A673 (cell line): ENCODE measurements around the gene CEP83.

Source experiments
- CTCF ChIP-seq: fragments of 300-800, 200-600 bp; sonication (generic); conservative IDR thresholded peaks from 2 replicates; pipeline ENCODE4 v1.5.1; 2017; ENCODE audit warnings: low read depth, mild to moderate bottlenecking, antibody characterized with exemption, low read length, moderate library complexity, mixed read lengths
- EZH2 ChIP-seq: fragments of 200-600 bp; sonication (generic); IDR thresholded peaks from 2 replicates; pipeline ENCODE4 v1.6.1; 2017; ENCODE audit warnings: borderline replicate concordance, low read depth, mild to moderate bottlenecking, mixed read lengths, antibody characterized with exemption, low read length; ENCODE audit not compliant: poor library complexity, severe bottlenecking

GRCh38 chr12:94430304-94430703, 29.4 kb downstream of the CEP83 start:
- TF ChIP-seq CTCF (no peak), EZH2 (no peak)
